ENCODE measurements around the gene NF2. TPM values are rescaled to one million over a fixed set of nuclear protein-coding genes. Genes with fewer than 3 reads are reported as not detected.

The NF2 gene
- total RNA-seq, 4 donors from 2014 or later = 39.8 to 61.0 (median 45.1) TPM

DNA sequence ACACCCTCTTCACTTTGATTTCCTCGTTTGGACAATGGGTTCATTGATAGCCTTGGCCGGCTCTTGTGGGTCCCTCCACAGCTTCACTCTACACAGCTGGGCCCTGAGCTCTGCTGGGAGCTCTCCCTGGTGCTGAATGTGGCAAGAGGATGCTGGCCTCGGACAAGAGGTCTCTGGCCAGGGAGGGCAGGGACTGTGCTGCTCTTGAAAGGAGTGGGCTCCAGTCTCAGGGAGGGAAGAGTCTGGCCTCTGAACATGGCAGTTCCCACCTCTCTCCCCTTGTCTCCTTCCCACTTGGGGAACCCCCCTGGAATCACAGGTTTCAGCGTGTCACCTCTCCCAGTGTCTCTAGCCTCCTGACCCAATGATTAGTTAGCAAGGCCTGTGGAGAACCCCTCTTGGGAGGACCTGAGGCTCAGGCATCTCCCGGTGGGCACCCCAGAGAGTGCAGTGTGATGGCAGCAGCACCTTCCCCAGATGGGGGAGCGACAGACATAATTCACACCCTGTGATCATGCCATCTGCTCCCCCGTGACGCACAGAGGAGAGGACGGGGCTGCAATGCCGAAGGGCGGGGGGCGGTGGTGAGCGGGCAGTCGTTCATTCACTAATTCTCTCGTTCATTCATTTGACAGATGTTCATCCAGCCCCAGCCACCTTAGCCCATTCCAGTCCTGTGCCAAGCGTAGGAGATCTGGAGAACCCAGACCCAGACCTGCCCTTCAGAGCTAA lies 113.5 kb downstream of the NF2 start:
- peaks cover 0 to 18% (median 5%) of the 10 kb centered on the region in 3 donors for H3K4me1 ChIP-seq
- H3K9me3 ChIP-seq = no peaks in the 10 kb centered on the region
- H3K27ac ChIP-seq = no peak overlapping the region
- WGBS, 2 donors (ENCODE audit: low coverage in 1 of 2) = 57% methylated on average over 1 of the region's 16 CpGs; no CpG with 5 or more reads in 1 of the 2 donors
- TF ChIP-seq, protein P1, sequence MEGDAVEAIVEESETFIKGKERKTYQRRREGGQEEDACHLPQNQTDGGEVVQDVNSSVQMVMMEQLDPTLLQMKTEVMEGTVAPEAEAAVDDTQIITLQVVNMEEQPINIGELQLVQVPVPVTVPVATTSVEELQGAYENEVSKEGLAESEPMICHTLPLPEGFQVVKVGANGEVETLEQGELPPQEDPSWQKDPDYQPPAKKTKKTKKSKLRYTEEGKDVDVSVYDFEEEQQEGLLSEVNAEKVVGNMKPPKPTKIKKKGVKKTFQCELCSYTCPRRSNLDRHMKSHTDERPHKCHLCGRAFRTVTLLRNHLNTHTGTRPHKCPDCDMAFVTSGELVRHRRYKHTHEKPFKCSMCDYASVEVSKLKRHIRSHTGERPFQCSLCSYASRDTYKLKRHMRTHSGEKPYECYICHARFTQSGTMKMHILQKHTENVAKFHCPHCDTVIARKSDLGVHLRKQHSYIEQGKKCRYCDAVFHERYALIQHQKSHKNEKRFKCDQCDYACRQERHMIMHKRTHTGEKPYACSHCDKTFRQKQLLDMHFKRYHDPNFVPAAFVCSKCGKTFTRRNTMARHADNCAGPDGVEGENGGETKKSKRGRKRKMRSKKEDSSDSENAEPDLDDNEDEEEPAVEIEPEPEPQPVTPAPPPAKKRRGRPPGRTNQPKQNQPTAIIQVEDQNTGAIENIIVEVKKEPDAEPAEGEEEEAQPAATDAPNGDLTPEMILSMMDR (IDR thresholded peaks at IDR 0.05) = no peak
- TF ChIP-seq POLR2AphosphoS5 (IDR thresholded peaks at IDR 0.05) (no peak), EP300 (IDR thresholded peaks at IDR 0.05) (no peak), POLR2A (IDR thresholded peaks at IDR 0.05) (no peak)
- no peak for ATAC-seq
- no peak overlapping the region for H3K4me3 ChIP-seq
- H3K36me3 ChIP-seq = no peaks in the 10 kb centered on the region
- peaks cover 95% of the 10 kb centered on the region for H3K27me3 ChIP-seq

DNA sequence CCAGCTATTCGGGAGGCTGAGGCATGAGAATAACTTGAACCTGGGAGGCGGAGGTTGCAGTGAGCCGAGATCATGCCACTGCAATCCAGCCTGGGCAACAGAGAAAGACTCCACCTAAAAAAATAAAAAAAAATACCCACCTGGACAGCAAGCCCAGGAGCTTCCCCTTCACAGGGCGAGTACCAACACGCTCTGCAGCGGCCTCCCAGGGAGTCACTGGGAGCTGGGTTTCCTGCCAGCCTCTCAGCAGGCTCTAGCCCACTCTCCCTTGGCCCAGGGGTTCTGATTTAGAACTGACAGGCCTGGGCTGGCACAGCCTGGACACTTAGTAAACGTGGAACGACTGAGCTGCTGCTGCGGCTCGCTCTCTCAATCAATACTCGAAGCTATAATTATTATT lies 114.4 kb downstream of the NF2 start:
- no peak overlapping the region for H3K27ac ChIP-seq
- no peaks in the 10 kb centered on the region for H3K9me3 ChIP-seq
- no peak overlapping the region for H3K4me3 ChIP-seq
- TF ChIP-seq POLR2A (IDR thresholded peaks at IDR 0.05) = no peak
- no peak for TF ChIP-seq POLR2AphosphoS5 (IDR thresholded peaks at IDR 0.05)
- TF ChIP-seq, protein P1 (IDR thresholded peaks at IDR 0.05) = no peak
- no peak for TF ChIP-seq EP300 (IDR thresholded peaks at IDR 0.05)
- no peak for ATAC-seq
- 86 to 93% methylated on average over 8 of the region's 11 CpGs for WGBS, 2 donors (ENCODE audit: low coverage in 1 of 2)
- H3K27me3 ChIP-seq = peaks cover 96% of the 10 kb centered on the region
- peaks cover 0 to 18% (median 5%) of the 10 kb centered on the region in 3 donors for H3K4me1 ChIP-seq
- no peaks in the 10 kb centered on the region for H3K36me3 ChIP-seq

DNA sequence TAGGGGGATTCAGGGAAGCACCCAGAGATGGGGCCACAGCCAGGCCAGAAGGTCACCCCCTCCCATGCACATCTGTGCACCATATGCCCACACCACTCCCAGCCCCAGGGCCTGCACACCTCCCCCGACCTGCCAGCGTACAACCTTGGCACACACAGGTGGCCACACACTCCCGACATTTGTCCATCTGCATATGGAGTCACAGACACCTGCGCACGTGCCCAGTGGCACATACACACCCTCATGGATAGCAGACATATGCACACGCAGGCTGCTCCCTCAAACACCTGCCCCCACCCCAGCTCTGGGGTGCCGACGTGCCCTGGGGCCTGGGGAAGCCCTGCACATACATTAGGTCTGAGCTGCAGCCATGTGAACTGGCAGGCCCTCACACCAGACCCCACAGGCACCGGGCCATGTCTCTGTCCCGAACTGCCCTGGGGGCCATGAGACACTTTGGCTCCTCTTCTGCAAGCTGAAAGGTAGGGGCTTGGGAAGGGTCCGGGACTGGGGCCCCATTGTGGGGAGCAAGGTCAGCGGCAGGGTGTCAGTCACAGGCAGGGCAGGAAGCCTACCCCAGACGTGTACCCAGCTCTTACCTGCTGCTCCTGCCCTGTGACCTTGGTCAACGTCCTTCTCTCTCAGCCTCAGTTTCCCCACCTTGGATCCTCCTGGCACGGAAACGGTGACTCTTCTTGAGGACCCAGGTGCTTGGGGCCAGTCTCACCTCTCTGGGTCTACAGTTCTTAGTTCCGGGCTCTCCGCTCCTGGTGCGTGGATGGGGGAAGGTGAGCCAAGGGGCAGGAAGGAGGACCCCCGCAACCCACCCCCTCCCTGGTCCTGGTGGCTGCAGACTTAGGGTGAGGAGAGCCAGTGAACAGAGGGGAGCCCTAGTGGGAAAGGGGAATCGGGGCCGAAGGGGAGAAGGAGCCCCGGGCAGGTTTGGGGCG lies 115.8 kb downstream of the NF2 start:
- no CpG with 5 or more reads among the region's 24 CpGs for WGBS, 2 donors (ENCODE audit: low coverage in 1 of 2)
- peak overlapping the region in 1 of 2 donors; percentile 44 for H3K4me3 ChIP-seq
- TF ChIP-seq POLR2AphosphoS5 (IDR thresholded peaks at IDR 0.05) (no peak), POLR2A (IDR thresholded peaks at IDR 0.05) (no peak), EP300 (IDR thresholded peaks at IDR 0.05) (no peak)
- TF ChIP-seq, protein P1 (IDR thresholded peaks at IDR 0.05) = no peak
- peaks cover 0 to 18% (median 5%) of the 10 kb centered on the region in 3 donors for H3K4me1 ChIP-seq
- no peak for ATAC-seq
- peaks cover 90% of the 10 kb centered on the region for H3K27me3 ChIP-seq
- no peaks in the 10 kb centered on the region for H3K9me3 ChIP-seq
- no peak overlapping the region for H3K27ac ChIP-seq
- no peaks in the 10 kb centered on the region for H3K36me3 ChIP-seq

DNA sequence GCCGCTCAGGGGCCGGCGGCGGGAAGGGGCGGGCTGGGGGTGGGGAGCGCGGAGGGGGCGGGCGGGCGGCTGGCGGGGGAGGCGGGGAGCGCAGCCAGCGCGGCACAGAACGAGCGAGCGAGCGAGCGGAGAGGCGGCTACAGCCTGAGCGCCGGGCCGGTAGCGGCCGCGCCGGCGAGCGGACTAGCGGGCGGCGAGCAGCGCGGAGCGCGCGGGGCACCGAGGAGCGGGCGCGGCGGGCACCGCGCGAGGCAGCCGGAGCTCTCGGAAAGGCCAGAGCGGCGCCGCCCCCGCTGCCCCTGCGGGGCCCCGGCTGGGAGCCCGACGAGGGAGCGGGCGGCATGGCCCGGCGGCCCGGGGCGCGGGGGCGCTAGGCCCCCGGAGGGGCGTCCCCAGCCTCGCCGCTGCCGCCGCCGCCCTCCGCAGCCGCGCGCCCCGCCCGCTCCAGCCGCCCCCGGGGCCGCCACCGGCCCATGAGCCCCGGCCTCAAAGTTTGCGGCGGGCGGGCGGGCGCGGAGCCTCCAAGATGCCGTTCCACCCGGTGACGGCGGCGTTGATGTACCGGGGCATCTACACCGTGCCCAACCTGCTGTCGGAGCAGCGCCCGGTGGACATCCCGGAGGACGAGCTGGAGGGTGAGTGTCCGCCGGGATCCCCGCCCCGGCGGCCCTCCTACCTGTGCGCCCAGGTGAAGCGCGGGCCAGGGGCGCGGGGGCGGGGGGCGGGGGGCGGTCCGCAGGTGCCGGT lies 116.6 kb downstream of the NF2 start, which contains the start of gene CABP7:
TSS of gene CABP7 (plus strand) at position 105 of the 747 bp plus-strand sequence. CDS start at position 527, 422 bp downstream.
- Histone ChIP-seq H3K9me3 (no peaks in the 10 kb centered on the region), H3K27me3 (peaks cover 81% of the 10 kb centered on the region), H3K4me3 (peak within 1 kb of the TSS in 1 of 2 donors; percentile 44), H3K27ac (no peak within 1 kb of the TSS), H3K4me1 (peaks cover 0 to 18% (median 5%) of the 10 kb centered on the region in 3 donors), H3K36me3 (no peaks in the 10 kb centered on the region)
- ATAC-seq = no peak
- no peak for TF ChIP-seq EP300 (IDR thresholded peaks at IDR 0.05)
- no peak for TF ChIP-seq POLR2A (IDR thresholded peaks at IDR 0.05)
- TF ChIP-seq POLR2AphosphoS5 (IDR thresholded peaks at IDR 0.05) = no peak
- TF ChIP-seq, protein P1 (IDR thresholded peaks at IDR 0.05) = no peak
- WGBS, 2 donors (ENCODE audit: low coverage in 1 of 2) = no CpG with 5 or more reads among the region's 115 CpGs

Measured in gastroesophageal sphincter (tissue), 4 donors.